Sigmoid colon (tissue), 7 donors: Measurements from ENCODE around the gene YEATS4. TPM values are rescaled to one million over a fixed set of nuclear protein-coding genes. Genes with fewer than 3 reads are reported as not detected.

Experiments
- DNase-seq: peaks from one replicate; pipeline ENCODE4 v3.0.0-alpha.2; 2019
- H3K27ac ChIP-seq, 4 donors: fragments of 200-600 bp; sonication (generic); one replicate each; pipeline ENCODE4 v1.5.1; 2016 to 2019; ENCODE audit warnings: mild to moderate bottlenecking in 1 of 4
- H3K27me3 ChIP-seq, 3 donors: fragments of 200-600 bp; sonication (generic); one replicate each; pipeline ENCODE4 v1.5.1; 2019; ENCODE audit warnings: mild to moderate bottlenecking in 1 of 3
- H3K36me3 ChIP-seq, 4 donors: fragments of 200-600 bp; sonication (generic); one replicate each; pipeline ENCODE4 v1.5.1; 2016 to 2019
- H3K4me1 ChIP-seq, 4 donors: fragments of 200-600 bp; sonication (generic); one replicate each; pipeline ENCODE4 v1.5.1; 2017 to 2019
- H3K4me3 ChIP-seq, 4 donors: fragments of 200-600 bp; sonication (generic); one replicate each; pipeline ENCODE4 v1.5.1; 2017 to 2019; ENCODE audit warnings: mild to moderate bottlenecking in 2 of 4, moderate library complexity in 1 of 4
- H3K9me3 ChIP-seq, 4 donors: fragments of 200-600 bp in 3 of 4; sonication (generic) in 3 of 4; one replicate each; pipeline versions ENCODE4 v1.5.1 to v1.6.1; 2013 to 2019
- CTCF ChIP-seq, 4 experiments: fragments of 450-650 bp in 3 of 4; fragments of 200-600 bp in 1 of 4; IDR thresholded peaks; one replicate each; pipeline ENCODE4 v1.5.1; 2016 to 2019; ENCODE audit warnings: antibody characterized with exemption in 4 of 4, mild to moderate bottlenecking in 3 of 4, moderate library complexity in 2 of 4
- EP300 ChIP-seq, 4 donors: sonication (generic); formaldehyde crosslinking; IDR thresholded peaks; one replicate each; pipeline ENCODE4 v1.6.1; 2017; ENCODE audit warnings: antibody characterized with exemption in 4 of 4
- POLR2A ChIP-seq, 2 donors: fragments of 450-650 bp; IDR thresholded peaks; one replicate each; pipeline ENCODE4 v1.6.1; 2016; ENCODE audit warnings: antibody characterized with exemption in 2 of 2, mild to moderate bottlenecking in 2 of 2, moderate library complexity in 2 of 2
- POLR2AphosphoS5 ChIP-seq, 4 donors: sonication (generic); formaldehyde crosslinking; IDR thresholded peaks; one replicate each; pipeline ENCODE4 v1.6.1; 2017; ENCODE audit warnings: antibody characterized with exemption in 4 of 4
- WGBS, 2 donors: extraction: QIAGEN DNeasy Blood & Tissue Kit; methylation state at CpG; one replicate each; pipeline ENCODE4 v1.1.7; 2013; 5-methylcytosine and 5-hydroxymethylcytosine counted together
- intact Hi-C: fragments of 100-400 bp; cut with DNase I; formaldehyde crosslinking; loops from one replicate; pipeline ENCODE4 v1.15.1; 2023
- polyA plus RNA-seq, 3 donors: library from polyadenylated mRNA; stranded (reverse); fragments of 200-250 nt; gene quantifications; one replicate each; pipeline ENCODE4 v1.2.3, GENCODE V29; 2013
- small RNA-seq, 3 donors: library from RNA; depleted of rRNA; stranded (forward); fragments of <200 nt; gene quantifications; one replicate each; pipeline ENCODE3, GENCODE V24; 2016
- total RNA-seq, 4 donors: library from RNA; depleted of rRNA; stranded (reverse); fragments of >200 nt; gene quantifications; one replicate each; pipeline ENCODE4 v1.1.0, GENCODE V29; 2016
- donor health status: healthy with polysubstance abuse.
- donor health status: Bipolar disorder and iron deficiency.
- donor health status: healthy.

The YEATS4 gene
- total and polyA plus RNA-seq, 7 donors = 13.3 to 61.2 (median 19.8) TPM

DNA sequence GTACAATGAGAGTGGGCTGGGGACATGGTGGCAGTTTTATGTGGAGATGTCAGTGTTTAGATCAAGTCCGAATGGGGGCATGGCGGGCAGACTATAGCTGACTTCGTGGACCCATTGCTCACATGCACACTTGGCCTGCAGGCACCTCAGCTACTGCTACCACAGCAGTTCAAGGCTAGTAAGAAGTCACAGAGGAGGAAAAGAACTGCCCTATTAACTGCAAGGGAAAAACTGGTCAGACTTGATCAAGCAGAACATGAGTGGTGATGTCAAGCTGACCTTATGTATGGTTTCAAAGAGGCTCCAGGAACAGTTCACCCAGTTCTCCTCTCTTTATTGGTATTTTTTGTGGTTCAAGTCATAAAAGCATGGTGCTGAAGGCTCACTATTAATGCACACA, 80.5 kb downstream of the YEATS4 start:
- no peaks in the 10 kb centered on the region for H3K27me3 ChIP-seq
- H3K9me3 ChIP-seq = no peaks in the 10 kb centered on the region
- no peaks in the 10 kb centered on the region for H3K36me3 ChIP-seq
- intact Hi-C loops = no loop called here
- H3K27ac ChIP-seq = no peak overlapping the region
- 88 to 94% methylated on average over 3 of the region's 3 CpGs for WGBS, 2 donors
- DNase-seq = no peak
- H3K4me3 ChIP-seq = no peak overlapping the region
- H3K4me1 ChIP-seq = no peaks in the 10 kb centered on the region
- TF ChIP-seq POLR2A (IDR thresholded peaks at IDR 0.05) (no peak), CTCF (IDR thresholded peaks at IDR 0.05) (no peak), EP300 (IDR thresholded peaks at IDR 0.05) (no peak), POLR2AphosphoS5 (IDR thresholded peaks at IDR 0.05) (no peak)

Small RNAs within 50 kb of the gene (small RNA-seq; reads per million reads assigned to genes)
- 0 reads per million in 3 donors for gene RN7SL804P

Other genes with a start within 250 kb of the YEATS4 start
- 10 to 100 TPM; 33.5 to 96.0 (median 34.8) TPM for gene CPSF6, start 120.2 kb upstream of the YEATS4 start, total RNA-seq
- gene CPSF6, start 120.2 kb upstream of the YEATS4 start, polyA plus RNA-seq = 10 to 100 TPM; 15.0 to 27.4 (median 17.6) TPM
- gene LYZ, start 11.4 kb upstream of the YEATS4 start, total RNA-seq = 10 to 100 TPM; 28.0 to 70.6 (median 40.0) TPM
- 100 to 1,000 TPM; 108 to 652 (median 213) TPM for gene LYZ, start 11.4 kb upstream of the YEATS4 start, polyA plus RNA-seq
- 10 to 100 TPM; 33.8 to 48.4 (median 40.3) TPM for gene FRS2, start 110.6 kb downstream of the YEATS4 start, total RNA-seq
- gene FRS2, start 110.6 kb downstream of the YEATS4 start, polyA plus RNA-seq = 10 to 100 TPM in 2 of 3 donors, 1 to 10 TPM in 1; 7.6 to 18.0 (median 11.4) TPM
- 100 to 1,000 TPM in 3 of 4 donors, 10 to 100 TPM in 1; 87.0 to 126 (median 116) TPM for gene CCT2, start 225.7 kb downstream of the YEATS4 start, total RNA-seq
- gene CCT2, start 225.7 kb downstream of the YEATS4 start, polyA plus RNA-seq = 100 to 1,000 TPM in 2 of 3 donors, 10 to 100 TPM in 1; 79.9 to 125 (median 121) TPM